HT-29 (cell line): Measurements from ENCODE around the gene SLC66A2. TPM values are rescaled to one million over a fixed set of nuclear protein-coding genes. Genes with fewer than 3 reads are reported as not detected.

Experiments
- DNase-seq: peaks from one replicate; pipeline ENCODE4 v3.0.0-alpha.2; 2015; ENCODE audit warnings: low spot score
- total RNA-seq: library from RNA; depleted of rRNA; stranded (reverse); fragments of >200 nt; shearing (Covaris generic); gene quantifications from 2 replicates; pipeline ENCODE4 v1.2.3, GENCODE V29; 2014

The SLC66A2 gene
- total RNA-seq, 1 experiment from 2014 or later, result 37.4 TPM

- DNase-seq, result no peak
Observed at GRCh38 chr18:79971211-79971952, 19.9 kb upstream of the SLC66A2 start.

GRCh38 chr18:79970419-79971133, 19.1 kb upstream of the SLC66A2 start:
- no peak for DNase-seq

- DNase-seq, result peak; percentile 67
Observed at GRCh38 chr18:79965119-79965902, 13.9 kb upstream of the SLC66A2 start.

GRCh38 chr18:79964330-79965118, 13.1 kb upstream of the SLC66A2 start, which contains the start of gene HSBP1L1:
Gene HSBP1L1, plus strand, starts transcription at chr18:79964643. Its CDS starts 93 bp downstream, at chr18:79964736.
- DNase-seq, result peak; percentile 78

- no peak for DNase-seq
Observed at GRCh38 chr18:79963658-79964329, 12.3 kb upstream of the SLC66A2 start.

GRCh38 chr18:79962835-79963657, 11.6 kb upstream of the SLC66A2 start:
- no peak for DNase-seq

GRCh38 chr18:79962311-79962710, 10.9 kb upstream of the SLC66A2 start:
- DNase-seq, result peak; percentile 75

- peak; percentile 40 for DNase-seq
Observed at GRCh38 chr18:79961527-79962291, 10.3 kb upstream of the SLC66A2 start.

- no peak for DNase-seq
Observed at GRCh38 chr18:79960921-79961526, 9.6 kb upstream of the SLC66A2 start.

GRCh38 chr18:79960161-79960801, 8.8 kb upstream of the SLC66A2 start:
- peak; percentile 34 for DNase-seq

- no peak for DNase-seq
Observed at GRCh38 chr18:79958981-79959380, 7.5 kb upstream of the SLC66A2 start.

- DNase-seq, result no peak
Observed at GRCh38 chr18:79956276-79956675, 4.8 kb upstream of the SLC66A2 start.

GRCh38 chr18:79955302-79956075, 4.0 kb upstream of the SLC66A2 start:
- no peak for DNase-seq

GRCh38 chr18:79954791-79955190, 3.3 kb upstream of the SLC66A2 start:
- no peak for DNase-seq

- no peak for DNase-seq
Observed at GRCh38 chr18:79953971-79954651, 2.7 kb upstream of the SLC66A2 start.

- DNase-seq, result no peak
Observed at GRCh38 chr18:79952996-79953559, 1.6 kb upstream of the SLC66A2 start.
